K562 (cell line): ENCODE measurements around the gene DVL2. TPM values are rescaled to one million over a fixed set of nuclear protein-coding genes. Genes with fewer than 3 reads are reported as not detected.

Source experiments
- ARID1B ChIP-seq: fragments of 450-650 bp; IDR thresholded peaks from 2 replicates; pipeline ENCODE4 v1.6.1; 2016; ENCODE audit warnings: antibody characterized with exemption, mild to moderate bottlenecking, inconsistent platforms
- BDP1 ChIP-seq: IDR thresholded peaks from 3 replicates; pipeline ENCODE4 v1.6.1; 2011; ENCODE audit not compliant: insufficient read length, insufficient read depth
- BMI1 ChIP-seq: fragments of 150-350 bp; IDR thresholded peaks from 2 replicates; pipeline ENCODE4 v1.6.1; 2014; ENCODE audit warnings: low read length
- COPS2 ChIP-seq: fragments of 450-650 bp; conservative IDR thresholded peaks from 2 replicates; pipeline ENCODE4 v1.6.1; 2016; ENCODE audit warnings: mild to moderate bottlenecking, moderate library complexity
- CTBP1 ChIP-seq: fragments of 450-650 bp; IDR thresholded peaks from 2 replicates; pipeline ENCODE4 v1.6.1; 2016; ENCODE audit warnings: borderline replicate concordance
- MCM5 ChIP-seq: fragments of 450-650 bp; IDR thresholded peaks from 2 replicates; pipeline ENCODE4 v1.6.1; 2016; ENCODE audit warnings: low read depth
- MEF2D ChIP-seq: conservative IDR thresholded peaks from 2 replicates; pipeline ENCODE4 v1.6.1; 2016; ENCODE audit warnings: low read depth, missing genetic modification characterization, missing compliant biosample characterization
- MTF1 ChIP-seq: fragments of 250-450 bp; sonication (Bioruptor Pico); IDR thresholded peaks from 2 replicates; pipeline ENCODE4 v1.9.0; 2021; ENCODE audit warnings: moderate library complexity, mild to moderate bottlenecking, inconsistent platforms, borderline replicate concordance
- NFATC3 ChIP-seq: fragments of 450-650 bp; IDR thresholded peaks from 2 replicates; pipeline ENCODE4 v1.6.1; 2017; ENCODE audit warnings: mild to moderate bottlenecking
- SMARCA5 ChIP-seq: fragments of 450-650 bp; IDR thresholded peaks from 2 replicates; pipeline ENCODE4 v1.6.1; 2016
- SRSF9 ChIP-seq: fragments of 200-400 bp; formaldehyde crosslinking; IDR thresholded peaks from 2 replicates; pipeline ENCODE4 v1.6.1; 2017; ENCODE audit warnings: low read depth, low read length, borderline replicate concordance
- TFE3 ChIP-seq: fragments of 450-650 bp; formaldehyde crosslinking; IDR thresholded peaks from 2 replicates; pipeline ENCODE4 v1.4.0; 2020; ENCODE audit warnings: mild to moderate bottlenecking, mixed read lengths
- ZFP1 ChIP-seq: fragments of 450-650 bp; formaldehyde crosslinking; IDR thresholded peaks from 2 replicates; pipeline ENCODE4 v1.4.0; 2020; ENCODE audit warnings: mild to moderate bottlenecking, mixed read lengths
- ZKSCAN3 ChIP-seq: fragments of 250-450 bp; sonication (Bioruptor Pico); IDR thresholded peaks from 2 replicates; pipeline ENCODE4 v1.4.0; 2020
- ZNF280A ChIP-seq: fragments of 450-650 bp; IDR thresholded peaks from 2 replicates; pipeline ENCODE4 v1.6.1; 2018; ENCODE audit warnings: mild to moderate bottlenecking, low read depth; ENCODE audit not compliant: partially characterized antibody
- polyA plus RNA-seq, 8 experiments: library from polyadenylated mRNA; depleted of rRNA in 4 of 8; stranded (reverse) in 5 of 8; unstranded in 3 of 8; fragments of >200 nt; fragmentation: Nextera tagmentation in 2 of 8; fragmentation: Illumina TruSeq in 1 of 8; extraction: Ambion mirVana in 2 of 8; extraction: Trizol in 1 of 8; gene quantifications; 2 replicates each; pipeline versions ENCODE4 v1.2.1 to v1.2.3, GENCODE V29; 2011 to 2014; ENCODE audit warnings: inconsistent platforms in 1 of 8, missing spikeins in 1 of 8
- total RNA-seq, 7 experiments: library from RNA; depleted of rRNA in 6 of 7; stranded (reverse); fragments of >200 nt in 6 of 7; fragmentation: Illumina TruSeq in 2 of 7; extraction: Trizol in 2 of 7; gene quantifications; 2 replicates each; pipeline versions ENCODE4 v1.2.1 to v1.2.3, GENCODE V29; 2011 to 2021; ENCODE audit warnings: low replicate concordance in 1 of 7
- TF ChIP-seq, protein P1 (sequence below): fragments of 450-650 bp; IDR thresholded peaks from 2 replicates; pipeline ENCODE4 v1.7.0; 2016; ENCODE audit warnings: borderline replicate concordance
- TF ChIP-seq, protein P2 (sequence below): fragments of 450-650 bp; IDR thresholded peaks from 2 replicates; pipeline ENCODE4 v1.6.1; 2016; ENCODE audit warnings: mild to moderate bottlenecking
- TF ChIP-seq, protein P3 (sequence below): fragments of 250-450 bp; sonication (Bioruptor Pico); IDR thresholded peaks from 2 replicates; pipeline ENCODE4 v1.5.0; 2022; ENCODE audit warnings: mild to moderate bottlenecking

DVL2 gene
- total and polyA plus RNA-seq, 9 of the 15 experiments (the other 6 are each of a cell fraction or from before 2014, with no cell fraction given) = 1.3 to 49.5 (median 24.3) TPM

GRCh38 chr17:7219812-7220592 is 14.3 kb downstream of the DVL2 start, which contains the start of the genes ACADVL and DLG4 (continued):
- TF ChIP-seq, protein P1, sequence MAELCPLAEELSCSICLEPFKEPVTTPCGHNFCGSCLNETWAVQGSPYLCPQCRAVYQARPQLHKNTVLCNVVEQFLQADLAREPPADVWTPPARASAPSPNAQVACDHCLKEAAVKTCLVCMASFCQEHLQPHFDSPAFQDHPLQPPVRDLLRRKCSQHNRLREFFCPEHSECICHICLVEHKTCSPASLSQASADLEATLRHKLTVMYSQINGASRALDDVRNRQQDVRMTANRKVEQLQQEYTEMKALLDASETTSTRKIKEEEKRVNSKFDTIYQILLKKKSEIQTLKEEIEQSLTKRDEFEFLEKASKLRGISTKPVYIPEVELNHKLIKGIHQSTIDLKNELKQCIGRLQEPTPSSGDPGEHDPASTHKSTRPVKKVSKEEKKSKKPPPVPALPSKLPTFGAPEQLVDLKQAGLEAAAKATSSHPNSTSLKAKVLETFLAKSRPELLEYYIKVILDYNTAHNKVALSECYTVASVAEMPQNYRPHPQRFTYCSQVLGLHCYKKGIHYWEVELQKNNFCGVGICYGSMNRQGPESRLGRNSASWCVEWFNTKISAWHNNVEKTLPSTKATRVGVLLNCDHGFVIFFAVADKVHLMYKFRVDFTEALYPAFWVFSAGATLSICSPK = no peak
- TF ChIP-seq ARID1B = no peak
- TF ChIP-seq CTBP1 = no peak
- no peak for TF ChIP-seq BDP1
- TF ChIP-seq BMI1 = no peak
- no peak for TF ChIP-seq NFATC3
- TF ChIP-seq ZNF280A = no peak
- TF ChIP-seq SMARCA5 = no peak
- TF ChIP-seq COPS2 = no peak
- TF ChIP-seq ZKSCAN3 (CRISPR knock-in tag) = no peak
- TF ChIP-seq, protein P2, sequence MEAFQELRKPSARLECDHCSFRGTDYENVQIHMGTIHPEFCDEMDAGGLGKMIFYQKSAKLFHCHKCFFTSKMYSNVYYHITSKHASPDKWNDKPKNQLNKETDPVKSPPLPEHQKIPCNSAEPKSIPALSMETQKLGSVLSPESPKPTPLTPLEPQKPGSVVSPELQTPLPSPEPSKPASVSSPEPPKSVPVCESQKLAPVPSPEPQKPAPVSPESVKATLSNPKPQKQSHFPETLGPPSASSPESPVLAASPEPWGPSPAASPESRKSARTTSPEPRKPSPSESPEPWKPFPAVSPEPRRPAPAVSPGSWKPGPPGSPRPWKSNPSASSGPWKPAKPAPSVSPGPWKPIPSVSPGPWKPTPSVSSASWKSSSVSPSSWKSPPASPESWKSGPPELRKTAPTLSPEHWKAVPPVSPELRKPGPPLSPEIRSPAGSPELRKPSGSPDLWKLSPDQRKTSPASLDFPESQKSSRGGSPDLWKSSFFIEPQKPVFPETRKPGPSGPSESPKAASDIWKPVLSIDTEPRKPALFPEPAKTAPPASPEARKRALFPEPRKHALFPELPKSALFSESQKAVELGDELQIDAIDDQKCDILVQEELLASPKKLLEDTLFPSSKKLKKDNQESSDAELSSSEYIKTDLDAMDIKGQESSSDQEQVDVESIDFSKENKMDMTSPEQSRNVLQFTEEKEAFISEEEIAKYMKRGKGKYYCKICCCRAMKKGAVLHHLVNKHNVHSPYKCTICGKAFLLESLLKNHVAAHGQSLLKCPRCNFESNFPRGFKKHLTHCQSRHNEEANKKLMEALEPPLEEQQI = no peak
- TF ChIP-seq MEF2D (tag) = no peak
- no peak for TF ChIP-seq MCM5
- no peak for TF ChIP-seq MTF1 (CRISPR knock-in tag)
- TF ChIP-seq SRSF9 = no peak
- no peak for TF ChIP-seq TFE3 (CRISPR knock-in tag)
- TF ChIP-seq, protein P3, sequence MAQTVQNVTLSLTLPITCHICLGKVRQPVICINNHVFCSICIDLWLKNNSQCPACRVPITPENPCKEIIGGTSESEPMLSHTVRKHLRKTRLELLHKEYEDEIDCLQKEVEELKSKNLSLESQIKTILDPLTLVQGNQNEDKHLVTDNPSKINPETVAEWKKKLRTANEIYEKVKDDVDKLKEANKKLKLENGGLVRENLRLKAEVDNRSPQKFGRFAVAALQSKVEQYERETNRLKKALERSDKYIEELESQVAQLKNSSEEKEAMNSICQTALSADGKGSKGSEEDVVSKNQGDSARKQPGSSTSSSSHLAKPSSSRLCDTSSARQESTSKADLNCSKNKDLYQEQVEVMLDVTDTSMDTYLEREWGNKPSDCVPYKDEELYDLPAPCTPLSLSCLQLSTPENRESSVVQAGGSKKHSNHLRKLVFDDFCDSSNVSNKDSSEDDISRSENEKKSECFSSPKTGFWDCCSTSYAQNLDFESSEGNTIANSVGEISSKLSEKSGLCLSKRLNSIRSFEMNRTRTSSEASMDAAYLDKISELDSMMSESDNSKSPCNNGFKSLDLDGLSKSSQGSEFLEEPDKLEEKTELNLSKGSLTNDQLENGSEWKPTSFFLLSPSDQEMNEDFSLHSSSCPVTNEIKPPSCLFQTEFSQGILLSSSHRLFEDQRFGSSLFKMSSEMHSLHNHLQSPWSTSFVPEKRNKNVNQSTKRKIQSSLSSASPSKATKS (CRISPR knock-in tag) = no peak
- TF ChIP-seq ZFP1 (CRISPR knock-in tag) = no peak
